Nephron (organoid): ENCODE measurements around the gene PLCE1.
A peak's percentile ranks its signal among the peaks of the same experiment; 100 is the strongest.

Experiments
- H3K27ac Mint-ChIP-seq, 3 experiments: 2 replicates each; pipeline ENCODE4 v1.8.0; 2020; ENCODE audit warnings: mixed read lengths in 3 of 3, mild to moderate bottlenecking in 2 of 3, moderate library complexity in 1 of 3
- H3K27me3 Mint-ChIP-seq: 2 replicates; pipeline ENCODE4 v1.8.0; 2021; ENCODE audit warnings: low read depth, mild to moderate bottlenecking, moderate library complexity, mixed read lengths
- H3K36me3 Mint-ChIP-seq: 2 replicates; pipeline ENCODE4 v1.8.0; 2020; ENCODE audit warnings: low read depth, mixed read lengths
- H3K4me1 Mint-ChIP-seq: 2 replicates; pipeline ENCODE4 v1.8.0; 2020; ENCODE audit warnings: mixed read lengths
- H3K4me3 Mint-ChIP-seq, 3 experiments: 2 replicates each; pipeline ENCODE4 v1.8.0; 2020; ENCODE audit warnings: mild to moderate bottlenecking in 3 of 3, mixed read lengths in 3 of 3, moderate library complexity in 2 of 3
- H3K9me3 Mint-ChIP-seq: 2 replicates; pipeline ENCODE4 v1.8.0; 2020; ENCODE audit warnings: mixed read lengths
- CTCF ChIP-seq, 3 experiments: fragments of 200-600 bp; sonication (generic); IDR thresholded peaks; one replicate each; pipeline ENCODE4 v1.5.0; 2021; ENCODE audit warnings: antibody characterized with exemption in 3 of 3; ENCODE audit not compliant: unreplicated experiment in 3 of 3

The PLCE1 gene

GRCh38 chr10:94006591-94007550, 13.1 kb downstream of the PLCE1 start:
- H3K27me3 Mint-ChIP-seq = no peaks in the 10 kb centered on the region
- peaks cover 4% of the 10 kb centered on the region for H3K9me3 Mint-ChIP-seq
- TF ChIP-seq CTCF (IDR thresholded peaks at IDR 0.05; ENCODE audit: unreplicated experiment in 3 of 3) = no peak
- peak overlapping the region; percentile 24 to 44 (median 37) for H3K27ac Mint-ChIP-seq
- H3K4me3 Mint-ChIP-seq = peak overlapping the region in 1 of 3 experiments; percentile 0
- H3K4me1 Mint-ChIP-seq = peaks cover 33% of the 10 kb centered on the region
- H3K36me3 Mint-ChIP-seq = peaks cover 12% of the 10 kb centered on the region

GRCh38 chr10:94008526-94008925, 14.8 kb downstream of the PLCE1 start:
- H3K27ac Mint-ChIP-seq = no peak overlapping the region
- H3K9me3 Mint-ChIP-seq = peaks cover 4% of the 10 kb centered on the region
- peaks cover 12% of the 10 kb centered on the region for H3K36me3 Mint-ChIP-seq
- H3K4me3 Mint-ChIP-seq = no peak overlapping the region
- H3K27me3 Mint-ChIP-seq = no peaks in the 10 kb centered on the region
- no peak for TF ChIP-seq CTCF (IDR thresholded peaks at IDR 0.05; ENCODE audit: unreplicated experiment in 3 of 3)
- peaks cover 34% of the 10 kb centered on the region for H3K4me1 Mint-ChIP-seq

DNA sequence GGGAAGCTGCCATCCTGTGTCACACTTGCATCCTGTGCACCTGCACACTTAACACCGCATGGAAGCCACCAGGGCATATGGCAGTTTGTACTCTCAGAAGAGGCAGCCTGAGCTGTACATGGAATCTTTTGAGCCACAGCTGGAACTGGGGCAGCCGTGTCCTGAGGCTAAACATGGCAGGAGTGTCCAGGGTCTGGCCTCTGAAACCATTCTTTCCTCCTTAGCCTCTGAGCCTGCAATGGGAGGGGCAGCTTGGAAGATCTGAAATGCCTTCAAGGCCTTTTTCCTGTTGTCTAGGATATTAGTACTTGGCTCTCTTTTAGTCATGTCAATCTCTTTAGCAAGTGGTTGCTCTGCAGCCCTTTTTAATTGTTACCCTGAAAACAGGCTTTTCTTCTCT, 16.4 kb downstream of the PLCE1 start:
- Mint-ChIP-seq H3K27ac (no peak overlapping the region), H3K27me3 (no peaks in the 10 kb centered on the region), H3K9me3 (peaks cover 4% of the 10 kb centered on the region)

DNA sequence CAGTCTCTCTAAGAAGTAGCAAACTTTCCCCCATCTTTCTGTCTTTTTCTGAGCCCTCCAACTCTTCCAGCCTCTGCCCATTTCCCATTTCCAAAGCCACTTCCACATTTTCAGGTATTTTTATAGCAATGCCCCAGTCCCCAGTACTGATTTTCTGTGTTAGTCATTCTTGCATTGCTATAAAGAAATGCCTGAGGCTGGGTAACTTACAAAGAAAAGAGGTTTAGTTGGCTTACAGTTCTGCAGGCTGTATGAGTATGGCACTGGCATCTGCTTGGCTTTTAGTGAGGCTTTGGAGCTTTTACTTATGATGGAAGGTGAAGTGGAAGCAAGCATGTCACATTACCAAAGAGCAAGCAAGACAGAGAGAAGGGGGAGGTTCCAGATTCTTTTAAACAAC, 17.2 kb downstream of the PLCE1 start:
- H3K27ac Mint-ChIP-seq = no peak overlapping the region
- peaks cover 22% of the 10 kb centered on the region for H3K4me1 Mint-ChIP-seq
- H3K36me3 Mint-ChIP-seq = peaks cover 12% of the 10 kb centered on the region
- peaks cover 4% of the 10 kb centered on the region for H3K9me3 Mint-ChIP-seq
- TF ChIP-seq CTCF (IDR thresholded peaks at IDR 0.05; ENCODE audit: unreplicated experiment in 3 of 3) = no peak
- no peaks in the 10 kb centered on the region for H3K27me3 Mint-ChIP-seq
- no peak overlapping the region for H3K4me3 Mint-ChIP-seq

More for the DNA sequence above, 16.4 kb downstream of the PLCE1 start:
- Mint-ChIP-seq H3K36me3 (peaks cover 12% of the 10 kb centered on the region), H3K4me3 (no peak overlapping the region), H3K4me1 (peaks cover 27% of the 10 kb centered on the region)
- TF ChIP-seq CTCF (IDR thresholded peaks at IDR 0.05; ENCODE audit: unreplicated experiment in 3 of 3) = no peak

GRCh38 chr10:94011296-94011695, 17.6 kb downstream of the PLCE1 start:
- H3K4me3 Mint-ChIP-seq = no peak overlapping the region
- no peaks in the 10 kb centered on the region for H3K27me3 Mint-ChIP-seq
- H3K27ac Mint-ChIP-seq = no peak overlapping the region
- H3K36me3 Mint-ChIP-seq = peaks cover 12% of the 10 kb centered on the region
- peaks cover 4% of the 10 kb centered on the region for H3K9me3 Mint-ChIP-seq
- peaks cover 19% of the 10 kb centered on the region for H3K4me1 Mint-ChIP-seq
- TF ChIP-seq CTCF (IDR thresholded peaks at IDR 0.05; ENCODE audit: unreplicated experiment in 3 of 3) = no peak
